Neural progenitor cell (in vitro differentiated cells): Measurements from ENCODE around the gene CDH13.

ENCODE experiments used
- CTCF ChIP-seq: fragments of 200-600 bp; sonication (generic); IDR thresholded peaks from 2 replicates; pipeline ENCODE4 v1.5.1; 2017; ENCODE audit warnings: antibody characterized with exemption, mild to moderate bottlenecking
- EZH2 ChIP-seq: fragments of 200-600 bp; sonication (generic); IDR thresholded peaks from 2 replicates; pipeline ENCODE4 v1.6.1; 2017; ENCODE audit warnings: antibody characterized with exemption, mild to moderate bottlenecking, moderate library complexity
- EZH2phosphoT487 ChIP-seq: fragments of 200-600 bp; sonication (generic); IDR thresholded peaks from 2 replicates; pipeline ENCODE4 v1.6.1; 2017; ENCODE audit warnings: antibody characterized with exemption

- no peak for TF ChIP-seq CTCF
- TF ChIP-seq EZH2phosphoT487 = no peak
- no peak for TF ChIP-seq EZH2
These were observed 709.8 kb downstream of the CDH13 start for GRCh38 chr16:83336603-83337002.
